MM.1S (cell line): ENCODE measurements around the gene ACOX3.

Source experiments
- EZH2 ChIP-seq: fragments of 300-600 bp; sonication (generic); optimal IDR thresholded peaks from 2 replicates; pipeline ENCODE3; 2017; ENCODE audit warnings: low read depth, mild to moderate bottlenecking, antibody characterized with exemption, low read length, mixed read lengths
- TF ChIP-seq, protein P1 (sequence below): fragments of 300-600 bp; sonication (generic); IDR thresholded peaks from 2 replicates; pipeline ENCODE4 v1.5.1; 2016; ENCODE audit warnings: antibody characterized with exemption, low read length, mixed read lengths

DNA sequence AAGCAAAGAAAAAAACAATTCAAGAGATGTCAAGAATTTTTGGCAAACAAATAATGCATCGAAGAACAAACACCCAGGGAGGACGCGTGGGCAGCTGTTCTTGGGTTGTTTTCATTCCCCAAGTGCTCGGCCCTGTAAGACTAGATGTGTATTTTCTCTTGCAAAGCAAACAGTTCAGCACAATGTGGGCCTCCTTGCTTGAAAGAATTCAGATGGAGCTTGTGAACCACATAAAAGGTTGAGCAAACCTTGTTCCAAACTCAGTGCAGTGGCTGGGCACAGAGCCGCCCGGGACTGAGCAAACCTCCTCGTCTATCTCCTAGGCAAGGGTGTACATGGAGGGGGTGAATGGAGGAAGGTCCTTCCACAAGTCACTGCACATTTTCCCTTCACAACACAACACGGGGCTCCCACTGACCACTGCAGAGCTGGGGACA is 88.6 kb downstream of the ACOX3 start:
- TF ChIP-seq, protein P1, sequence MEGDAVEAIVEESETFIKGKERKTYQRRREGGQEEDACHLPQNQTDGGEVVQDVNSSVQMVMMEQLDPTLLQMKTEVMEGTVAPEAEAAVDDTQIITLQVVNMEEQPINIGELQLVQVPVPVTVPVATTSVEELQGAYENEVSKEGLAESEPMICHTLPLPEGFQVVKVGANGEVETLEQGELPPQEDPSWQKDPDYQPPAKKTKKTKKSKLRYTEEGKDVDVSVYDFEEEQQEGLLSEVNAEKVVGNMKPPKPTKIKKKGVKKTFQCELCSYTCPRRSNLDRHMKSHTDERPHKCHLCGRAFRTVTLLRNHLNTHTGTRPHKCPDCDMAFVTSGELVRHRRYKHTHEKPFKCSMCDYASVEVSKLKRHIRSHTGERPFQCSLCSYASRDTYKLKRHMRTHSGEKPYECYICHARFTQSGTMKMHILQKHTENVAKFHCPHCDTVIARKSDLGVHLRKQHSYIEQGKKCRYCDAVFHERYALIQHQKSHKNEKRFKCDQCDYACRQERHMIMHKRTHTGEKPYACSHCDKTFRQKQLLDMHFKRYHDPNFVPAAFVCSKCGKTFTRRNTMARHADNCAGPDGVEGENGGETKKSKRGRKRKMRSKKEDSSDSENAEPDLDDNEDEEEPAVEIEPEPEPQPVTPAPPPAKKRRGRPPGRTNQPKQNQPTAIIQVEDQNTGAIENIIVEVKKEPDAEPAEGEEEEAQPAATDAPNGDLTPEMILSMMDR = no peak
- TF ChIP-seq EZH2 = no peak
